ENCODE data around the gene GPR137C.

Gene GPR137C

GRCh38 chr14:52686176-52686575 lies 133.5 kb downstream of the GPR137C start:
- DNase-seq = no peak

All from NCI-H2171 treated with DMSO at 0.1 percent for 48 hours (cell line).